HepG2 (cell line): ENCODE measurements around the gene MEA1. TPM values are rescaled to one million over a fixed set of nuclear protein-coding genes. Genes with fewer than 3 reads are reported as not detected.

Source experiments
- ATAC-seq: fragments of 200-7000 bp; cut with Tn5 transposase; 3 replicates; pipeline ENCODE4 v1.9.1; 2020; ENCODE audit warnings: mild to moderate bottlenecking, moderate library complexity
- BruUV-seq: library from RNA; stranded (reverse); fragments of 400-500 nt; replicated peaks from 2 replicates; lab custom pipeline; 2021; lab: Mats Ljungman, UMichigan
- CTCF ChIA-PET: fragments of 300-600 bp; formaldehyde crosslinking; extraction: SDS; loops from one replicate; lab custom pipeline; 2021; ENCODE audit warnings: low total read pairs, inconsistent platforms, low intra/inter-chr PET ratio; lab: Yijun Ruan, JAX
- POLR2A ChIA-PET: fragments of 350-600 bp; sonication (Branson Sonifier 250); formaldehyde crosslinking; loops from one replicate; lab custom pipeline; 2020; ENCODE audit warnings: antibody characterized with exemption, inconsistent platforms; lab: Yijun Ruan, JAX
- DNase-seq: peaks from one replicate; pipeline ENCODE4 v3.0.0-alpha.2; 2015; ENCODE audit warnings: low spot score
- FAIRE-seq: peaks from 3 replicates; lab custom pipeline; 2011; peaks lifted over from hg19 to GRCh38; lab: Jason Lieb, UNC
- H2AFZ ChIP-seq: one replicate; pipeline ENCODE4 v1.6.1; 2011; ENCODE audit warnings: low read length, inconsistent platforms
- H3K27ac ChIP-seq: fragments of 300-600 bp; 3 replicates; pipeline ENCODE4 v1.8.0; 2011; ENCODE audit warnings: mixed run types, mild to moderate bottlenecking, mixed read lengths, low read length, inconsistent platforms; ENCODE audit not compliant: insufficient read depth; ENCODE audit errors: extremely low read length
- H3K27me3 ChIP-seq, 2 experiments: fragments of 200-600 bp in 1 of 2; 2 replicates in 1 of 2; 3 replicates in 1 of 2; pipeline versions ENCODE4 v1.6.0 to v1.8.0; 2011; ENCODE audit warnings: low read length in 2 of 2, mild to moderate bottlenecking in 2 of 2, moderate library complexity in 2 of 2, inconsistent platforms in 1 of 2; ENCODE audit not compliant: insufficient read depth in 2 of 2, control insufficient read depth in 1 of 2
- H3K36me3 ChIP-seq, 2 experiments: fragments of 200-600 bp in 1 of 2; replicated peaks in 1 of 2; 2 replicates in 1 of 2; 3 replicates in 1 of 2; pipeline versions ENCODE4 v1.5.1 to v1.8.0; 2011; ENCODE audit warnings: low read length in 2 of 2, inconsistent platforms in 1 of 2; ENCODE audit not compliant: insufficient read depth in 2 of 2, control insufficient read depth in 1 of 2
- H3K4me1 ChIP-seq: 2 replicates; pipeline ENCODE4 v1.5.1; 2012; ENCODE audit warnings: low read length, inconsistent platforms; ENCODE audit not compliant: insufficient read depth
- H3K4me2 ChIP-seq: 2 replicates; pipeline ENCODE4 v1.6.0; 2011; ENCODE audit warnings: low read depth, low read length, inconsistent platforms
- H3K4me3 ChIP-seq, 3 experiments: fragments of 200-600 bp in 1 of 3; sonication (generic), shearing (Covaris generic) in 1 of 3; replicated peaks in 1 of 3; 2 replicates each; pipeline ENCODE4 v1.5.1; 2011 to 2016; ENCODE audit warnings: low read length in 3 of 3, inconsistent platforms in 2 of 3, low read depth in 2 of 3, mild to moderate bottlenecking in 2 of 3, control low read depth in 1 of 3, mixed read lengths in 1 of 3; ENCODE audit not compliant: insufficient read depth in 1 of 3
- H3K79me2 ChIP-seq: one replicate; pipeline ENCODE4 v1.6.1; 2011; ENCODE audit warnings: low read length, inconsistent platforms; ENCODE audit not compliant: insufficient read depth
- H3K9ac ChIP-seq: 2 replicates; pipeline ENCODE4 v1.6.0; 2011; ENCODE audit warnings: mild to moderate bottlenecking, low read depth, low read length, inconsistent platforms; ENCODE audit not compliant: insufficient read depth
- H3K9me3 ChIP-seq: 2 replicates; pipeline ENCODE4 v1.5.1; 2012; ENCODE audit warnings: mild to moderate bottlenecking, low read length
- H4K20me1 ChIP-seq: 2 replicates; pipeline ENCODE4 v1.6.0; 2011; ENCODE audit warnings: inconsistent platforms, mild to moderate bottlenecking, low read length, moderate library complexity; ENCODE audit not compliant: insufficient read depth
- GRHL1 ChIP-seq: sonication (generic); formaldehyde crosslinking; conservative IDR thresholded peaks from 2 replicates; pipeline ENCODE4 v1.8.0; 2022; ENCODE audit warnings: missing genetic modification reagents
- HINFP ChIP-seq: sonication (generic); formaldehyde crosslinking; IDR thresholded peaks from 2 replicates; pipeline ENCODE4 v1.4.0; 2020; ENCODE audit warnings: low read depth, mild to moderate bottlenecking, missing genetic modification reagents
- HNF4G ChIP-seq, 2 experiments: sonication (generic) in 1 of 2; formaldehyde crosslinking in 1 of 2; IDR thresholded peaks; 2 replicates each; pipeline versions ENCODE4 v1.4.0 to v1.6.1; 2011 to 2020; ENCODE audit warnings: borderline replicate concordance in 2 of 2, low read depth in 2 of 2, mild to moderate bottlenecking in 2 of 2, low read length in 1 of 2, missing genetic modification reagents in 1 of 2, moderate library complexity in 1 of 2
- MTF1 ChIP-seq: sonication (generic); formaldehyde crosslinking; IDR thresholded peaks from 2 replicates; pipeline ENCODE4 v1.5.0; 2020; ENCODE audit warnings: missing genetic modification reagents
- NFKB2 ChIP-seq: sonication (generic); formaldehyde crosslinking; IDR thresholded peaks from 2 replicates; pipeline ENCODE4 v1.4.0; 2020; ENCODE audit warnings: missing genetic modification reagents, borderline replicate concordance
- SALL2 ChIP-seq: sonication (generic); formaldehyde crosslinking; IDR thresholded peaks from 2 replicates; pipeline ENCODE4 v1.8.1; 2023; ENCODE audit warnings: mild to moderate bottlenecking, missing genetic modification reagents, inconsistent platforms
- ZNF562 ChIP-seq: sonication (generic); formaldehyde crosslinking; IDR thresholded peaks from 2 replicates; pipeline ENCODE4 v1.8.0; 2022; ENCODE audit warnings: missing genetic modification reagents, borderline replicate concordance
- ZNF672 ChIP-seq: sonication (generic); formaldehyde crosslinking; IDR thresholded peaks from 2 replicates; pipeline ENCODE4 v1.8.1; 2022; ENCODE audit warnings: missing genetic modification reagents
- WGBS: methylation state at CpG from one replicate; pipeline ENCODE4 v1.1.6; 2017; ENCODE audit warnings: low lambda C conversion rate; 5-methylcytosine and 5-hydroxymethylcytosine counted together
- in situ Hi-C: cut with HindIII; loops from 2 replicates; pipeline ENCODE4 v1.10.0; 2017; ENCODE audit warnings: low pct_unique_long_range_greater_than_20kb; ENCODE audit not compliant: extremely low pct_ligation_motif_present
- intact Hi-C: fragments of 100-400 bp; cut with micrococcal nuclease; formaldehyde crosslinking; loops from one replicate; pipeline ENCODE4 v1.10.0; 2022; ENCODE audit not compliant: unreplicated experiment
- polyA plus RNA-seq, 8 experiments: library from polyadenylated mRNA; depleted of rRNA in 3 of 8; stranded (reverse) in 7 of 8; unstranded in 1 of 8; fragments of >200 nt; fragmentation: Illumina TruSeq in 4 of 8; extraction: Trizol in 4 of 8; gene quantifications; 2 replicates each; pipeline versions ENCODE4 v1.2.1 to v1.2.3, GENCODE V29; 2011 to 2016; ENCODE audit warnings: low read depth in 4 of 8, missing spikeins in 1 of 8, mixed read lengths in 1 of 8; ENCODE audit not compliant: insufficient read depth in 1 of 8
- total RNA-seq, 5 experiments: library from RNA; depleted of rRNA; stranded (reverse); fragments of >200 nt; fragmentation: Illumina TruSeq; extraction: Trizol; gene quantifications; 2 replicates each; pipeline ENCODE4 v1.2.3, GENCODE V29; 2016; ENCODE audit warnings: low read depth in 1 of 5
- TF ChIP-seq, protein P1 (sequence below), 2 experiments: fragments of 450-650 bp in 1 of 2; sonication (generic) in 1 of 2; formaldehyde crosslinking; IDR thresholded peaks; 2 replicates each; pipeline versions ENCODE4 v1.5.0 to v1.8.0; 2020 to 2022; ENCODE audit warnings: mild to moderate bottlenecking in 1 of 2, missing genetic modification reagents in 1 of 2
- TF ChIP-seq, protein P2 (sequence below): sonication (generic); formaldehyde crosslinking; IDR thresholded peaks from 2 replicates; pipeline ENCODE4 v1.4.0; 2020; ENCODE audit warnings: missing genetic modification reagents, borderline replicate concordance
- TF ChIP-seq, protein P3 (sequence below): sonication (generic); formaldehyde crosslinking; IDR thresholded peaks from 2 replicates; pipeline ENCODE4 v1.4.0; 2020; ENCODE audit warnings: mild to moderate bottlenecking, missing genetic modification reagents
- TF ChIP-seq, protein P4 (sequence below): sonication (generic); formaldehyde crosslinking; IDR thresholded peaks from 2 replicates; pipeline ENCODE4 v1.4.0; 2020; ENCODE audit warnings: missing genetic modification reagents

MEA1 gene
- total and polyA plus RNA-seq, 2 of the 13 experiments (the other 11 are each of a cell fraction or from before 2014, with no cell fraction given): 75.6 to 86.2 TPM

GRCh38 chr6:42989923-42990322, 23.8 kb downstream of the MEA1 start:
- POLR2A ChIA-PET: no interaction called here
- no peak for TF ChIP-seq HINFP (CRISPR knock-in tag)
- TF ChIP-seq, protein P1, sequence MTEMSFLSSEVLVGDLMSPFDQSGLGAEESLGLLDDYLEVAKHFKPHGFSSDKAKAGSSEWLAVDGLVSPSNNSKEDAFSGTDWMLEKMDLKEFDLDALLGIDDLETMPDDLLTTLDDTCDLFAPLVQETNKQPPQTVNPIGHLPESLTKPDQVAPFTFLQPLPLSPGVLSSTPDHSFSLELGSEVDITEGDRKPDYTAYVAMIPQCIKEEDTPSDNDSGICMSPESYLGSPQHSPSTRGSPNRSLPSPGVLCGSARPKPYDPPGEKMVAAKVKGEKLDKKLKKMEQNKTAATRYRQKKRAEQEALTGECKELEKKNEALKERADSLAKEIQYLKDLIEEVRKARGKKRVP (CRISPR knock-in tag; IDR thresholded peaks at IDR 0.05): no peak
- TF ChIP-seq HNF4G (IDR thresholded peaks at IDR 0.05; ENCODE audit: borderline replicate concordance, low read depth, low read length): no peak
- no peak for TF ChIP-seq HNF4G (CRISPR knock-in tag; IDR thresholded peaks at IDR 0.05; ENCODE audit: borderline replicate concordance, low read depth)
- TF ChIP-seq ZNF562 (CRISPR knock-in tag): no peak
- TF ChIP-seq ZNF672: no peak
- TF ChIP-seq, protein P2, sequence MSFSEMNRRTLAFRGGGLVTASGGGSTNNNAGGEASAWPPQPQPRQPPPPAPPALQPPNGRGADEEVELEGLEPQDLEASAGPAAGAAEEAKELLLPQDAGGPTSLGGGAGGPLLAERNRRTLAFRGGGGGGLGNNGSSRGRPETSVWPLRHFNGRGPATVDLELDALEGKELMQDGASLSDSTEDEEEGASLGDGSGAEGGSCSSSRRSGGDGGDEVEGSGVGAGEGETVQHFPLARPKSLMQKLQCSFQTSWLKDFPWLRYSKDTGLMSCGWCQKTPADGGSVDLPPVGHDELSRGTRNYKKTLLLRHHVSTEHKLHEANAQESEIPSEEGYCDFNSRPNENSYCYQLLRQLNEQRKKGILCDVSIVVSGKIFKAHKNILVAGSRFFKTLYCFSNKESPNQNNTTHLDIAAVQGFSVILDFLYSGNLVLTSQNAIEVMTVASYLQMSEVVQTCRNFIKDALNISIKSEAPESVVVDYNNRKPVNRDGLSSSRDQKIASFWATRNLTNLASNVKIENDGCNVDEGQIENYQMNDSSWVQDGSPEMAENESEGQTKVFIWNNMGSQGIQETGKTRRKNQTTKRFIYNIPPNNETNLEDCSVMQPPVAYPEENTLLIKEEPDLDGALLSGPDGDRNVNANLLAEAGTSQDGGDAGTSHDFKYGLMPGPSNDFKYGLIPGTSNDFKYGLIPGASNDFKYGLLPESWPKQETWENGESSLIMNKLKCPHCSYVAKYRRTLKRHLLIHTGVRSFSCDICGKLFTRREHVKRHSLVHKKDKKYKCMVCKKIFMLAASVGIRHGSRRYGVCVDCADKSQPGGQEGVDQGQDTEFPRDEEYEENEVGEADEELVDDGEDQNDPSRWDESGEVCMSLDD (CRISPR knock-in tag): no peak
- TF ChIP-seq SALL2 (CRISPR knock-in tag): no peak
- TF ChIP-seq, protein P3, sequence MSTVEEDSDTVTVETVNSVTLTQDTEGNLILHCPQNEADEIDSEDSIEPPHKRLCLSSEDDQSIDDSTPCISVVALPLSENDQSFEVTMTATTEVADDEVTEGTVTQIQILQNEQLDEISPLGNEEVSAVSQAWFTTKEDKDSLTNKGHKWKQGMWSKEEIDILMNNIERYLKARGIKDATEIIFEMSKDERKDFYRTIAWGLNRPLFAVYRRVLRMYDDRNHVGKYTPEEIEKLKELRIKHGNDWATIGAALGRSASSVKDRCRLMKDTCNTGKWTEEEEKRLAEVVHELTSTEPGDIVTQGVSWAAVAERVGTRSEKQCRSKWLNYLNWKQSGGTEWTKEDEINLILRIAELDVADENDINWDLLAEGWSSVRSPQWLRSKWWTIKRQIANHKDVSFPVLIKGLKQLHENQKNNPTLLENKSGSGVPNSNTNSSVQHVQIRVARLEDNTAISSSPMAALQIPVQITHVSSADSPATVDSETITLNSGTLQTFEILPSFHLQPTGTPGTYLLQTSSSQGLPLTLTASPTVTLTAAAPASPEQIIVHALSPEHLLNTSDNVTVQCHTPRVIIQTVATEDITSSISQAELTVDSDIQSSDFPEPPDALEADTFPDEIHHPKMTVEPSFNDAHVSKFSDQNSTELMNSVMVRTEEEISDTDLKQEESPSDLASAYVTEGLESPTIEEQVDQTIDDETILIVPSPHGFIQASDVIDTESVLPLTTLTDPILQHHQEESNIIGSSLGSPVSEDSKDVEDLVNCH (CRISPR knock-in tag): no peak
- TF ChIP-seq, protein P4, sequence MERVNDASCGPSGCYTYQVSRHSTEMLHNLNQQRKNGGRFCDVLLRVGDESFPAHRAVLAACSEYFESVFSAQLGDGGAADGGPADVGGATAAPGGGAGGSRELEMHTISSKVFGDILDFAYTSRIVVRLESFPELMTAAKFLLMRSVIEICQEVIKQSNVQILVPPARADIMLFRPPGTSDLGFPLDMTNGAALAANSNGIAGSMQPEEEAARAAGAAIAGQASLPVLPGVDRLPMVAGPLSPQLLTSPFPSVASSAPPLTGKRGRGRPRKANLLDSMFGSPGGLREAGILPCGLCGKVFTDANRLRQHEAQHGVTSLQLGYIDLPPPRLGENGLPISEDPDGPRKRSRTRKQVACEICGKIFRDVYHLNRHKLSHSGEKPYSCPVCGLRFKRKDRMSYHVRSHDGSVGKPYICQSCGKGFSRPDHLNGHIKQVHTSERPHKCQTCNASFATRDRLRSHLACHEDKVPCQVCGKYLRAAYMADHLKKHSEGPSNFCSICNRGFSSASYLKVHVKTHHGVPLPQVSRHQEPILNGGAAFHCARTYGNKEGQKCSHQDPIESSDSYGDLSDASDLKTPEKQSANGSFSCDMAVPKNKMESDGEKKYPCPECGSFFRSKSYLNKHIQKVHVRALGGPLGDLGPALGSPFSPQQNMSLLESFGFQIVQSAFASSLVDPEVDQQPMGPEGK (CRISPR knock-in tag): no peak
- TF ChIP-seq NFKB2 (CRISPR knock-in tag): no peak
- TF ChIP-seq GRHL1 (CRISPR knock-in tag): no peak
- TF ChIP-seq MTF1 (CRISPR knock-in tag): no peak

More at GRCh38 chr6:42989923-42990322, 23.8 kb downstream of the MEA1 start:
- in situ Hi-C loops: no loop called here
- Histone ChIP-seq H3K27ac (no peak overlapping the region), H3K9ac (no peak overlapping the region), H3K9me3 (no peaks in the 10 kb centered on the region), H2AFZ (no peak overlapping the region), H3K4me1 (peaks cover 27% of the 10 kb centered on the region), H3K4me2 (no peak overlapping the region), H3K4me3 (no peak overlapping the region), H3K27me3 (no peaks in the 10 kb centered on the region), H4K20me1 (no peaks in the 10 kb centered on the region), H3K79me2 (peaks cover 22% of the 10 kb centered on the region), H3K36me3 (peaks cover 9 to 27% of the 10 kb centered on the region in 2 experiments)
- CTCF ChIA-PET: no interaction called here
- FAIRE-seq (no peak), DNase-seq (no peak), ATAC-seq (no peak)
- WGBS: 95% methylated on average over 5 of the region's 5 CpGs
- BruUV-seq: no TSS peak
- intact Hi-C loops: no loop called here
